GM23338 (cell line): ENCODE data around the gene TAF1B. TPM values are rescaled to one million over a fixed set of nuclear protein-coding genes. Genes with fewer than 3 reads are reported as not detected.

ENCODE experiments used
- ATAC-seq: fragments of 200-7000 bp; cut with Tn5 transposase; 3 replicates; pipeline ENCODE4 v1.9.1; 2020
- DNase-seq: peaks from one replicate; pipeline ENCODE4 v3.0.0-alpha.2; 2015; ENCODE audit warnings: low spot score
- H2AFZ ChIP-seq: fragments of 200-600 bp; sonication (generic); 2 replicates; pipeline ENCODE4 v1.8.0; 2016; ENCODE audit warnings: antibody characterized with exemption, mild to moderate bottlenecking, moderate library complexity
- H3F3A ChIP-seq: fragments of 200-600 bp; sonication (generic); replicated peaks from 2 replicates; pipeline ENCODE4 v1.8.0; 2017; ENCODE audit warnings: antibody characterized with exemption, mixed run types, low read depth
- H3K27ac ChIP-seq: fragments of 200-600 bp; sonication (generic); 2 replicates; pipeline ENCODE4 v1.6.1; 2016; ENCODE audit warnings: low read depth
- H3K27me3 ChIP-seq: fragments of 200-600 bp; sonication (generic); 2 replicates; pipeline ENCODE4 v1.8.0; 2016; ENCODE audit warnings: mild to moderate bottlenecking, mixed run types, moderate library complexity; ENCODE audit not compliant: insufficient read depth
- H3K36me3 ChIP-seq: fragments of 200-600 bp; sonication (generic); 2 replicates; pipeline ENCODE4 v1.8.0; 2016; ENCODE audit warnings: mild to moderate bottlenecking; ENCODE audit not compliant: insufficient read depth
- H3K4me1 ChIP-seq: fragments of 200-600 bp; sonication (generic); 2 replicates; pipeline ENCODE4 v1.8.0; 2016; ENCODE audit warnings: mild to moderate bottlenecking, moderate library complexity; ENCODE audit not compliant: insufficient read depth
- H3K4me2 ChIP-seq: fragments of 200-600 bp; sonication (generic); 2 replicates; pipeline ENCODE4 v1.7.1; 2017; ENCODE audit warnings: mixed run types
- H3K4me3 ChIP-seq: fragments of 200-600 bp; sonication (generic); 2 replicates; pipeline ENCODE4 v1.6.1; 2016; ENCODE audit warnings: mixed run types
- H3K79me2 ChIP-seq: fragments of 200-600 bp; sonication (generic); replicated peaks from 2 replicates; pipeline ENCODE4 v1.8.0; 2017; ENCODE audit warnings: mild to moderate bottlenecking; ENCODE audit not compliant: insufficient read depth
- H3K9me2 ChIP-seq: fragments of 200-600 bp; sonication (generic); 2 replicates; pipeline ENCODE4 v1.8.0; 2017; ENCODE audit not compliant: insufficient read depth
- H4K20me1 ChIP-seq: fragments of 200-600 bp; sonication (generic); replicated peaks from 2 replicates; pipeline ENCODE4 v1.8.0; 2017; ENCODE audit warnings: mild to moderate bottlenecking; ENCODE audit not compliant: insufficient read depth
- H3K27ac Mint-ChIP-seq: 2 replicates; pipeline ENCODE4 v1.8.0; 2020; ENCODE audit warnings: inconsistent platforms, mild to moderate bottlenecking, moderate library complexity, mixed read lengths
- H3K27me3 Mint-ChIP-seq: 3 replicates; pipeline ENCODE4 v1.8.0; 2022; ENCODE audit warnings: low read depth, mild to moderate bottlenecking, moderate library complexity, mixed read lengths, inconsistent platforms; ENCODE audit not compliant: insufficient read depth, poor library complexity
- H3K36me3 Mint-ChIP-seq: 3 replicates; pipeline ENCODE4 v1.8.0; 2021; ENCODE audit warnings: low read depth, mild to moderate bottlenecking, inconsistent platforms, moderate library complexity, mixed read lengths
- H3K4me1 Mint-ChIP-seq: 3 replicates; pipeline ENCODE4 v1.8.0; 2020; ENCODE audit warnings: mild to moderate bottlenecking, inconsistent platforms, mixed read lengths
- H3K4me3 Mint-ChIP-seq: 3 replicates; pipeline ENCODE4 v1.8.0; 2021; ENCODE audit warnings: moderate library complexity, mild to moderate bottlenecking, inconsistent platforms, mixed read lengths
- H3K9me3 Mint-ChIP-seq: 3 replicates; pipeline ENCODE4 v1.8.0; 2020; ENCODE audit warnings: moderate library complexity, mild to moderate bottlenecking, inconsistent platforms, mixed read lengths
- CREB1 ChIP-seq: fragments of 250-450 bp; sonication (Bioruptor Pico); IDR thresholded peaks from 2 replicates; pipeline ENCODE4 v1.5.0; 2020; ENCODE audit warnings: low read depth, mild to moderate bottlenecking, moderate library complexity
- EZH2 ChIP-seq: fragments of 200-600 bp; sonication (generic); IDR thresholded peaks from one replicate; pipeline ENCODE4 v1.8.0; 2017; ENCODE audit warnings: antibody characterized with exemption, mild to moderate bottlenecking, low read depth; ENCODE audit not compliant: unreplicated experiment
- EZH2phosphoT487 ChIP-seq: fragments of 200-600 bp; sonication (generic); IDR thresholded peaks from one replicate; pipeline ENCODE4 v1.8.1; 2018; ENCODE audit warnings: antibody characterized with exemption; ENCODE audit not compliant: unreplicated experiment
- JUNB ChIP-seq: IDR thresholded peaks from one replicate; pipeline ENCODE4 v1.6.1; 2016; ENCODE audit warnings: antibody characterized with exemption; ENCODE audit not compliant: unreplicated experiment
- NANOG ChIP-seq: IDR thresholded peaks from 2 replicates; pipeline ENCODE4 v1.6.1; 2016; ENCODE audit warnings: antibody characterized with exemption, borderline replicate concordance
- STAT1 ChIP-seq: IDR thresholded peaks from one replicate; pipeline ENCODE4 v1.6.1; 2016; ENCODE audit warnings: antibody characterized with exemption; ENCODE audit not compliant: unreplicated experiment
- ZNF114 ChIP-seq: fragments of 250-450 bp; sonication (Bioruptor Pico); IDR thresholded peaks from 2 replicates; pipeline ENCODE4 v1.5.0; 2020; ENCODE audit warnings: mild to moderate bottlenecking, moderate library complexity
- polyA plus RNA-seq: library from polyadenylated mRNA; unstranded; fragments of >200 nt; fragmentation: Nextera tagmentation; extraction: Ambion mirVana; gene quantifications from 2 replicates; pipeline ENCODE4 v1.2.1, GENCODE V29; 2016
- total RNA-seq: library from RNA; depleted of rRNA; stranded (reverse); fragments of >200 nt; shearing (Covaris generic); gene quantifications from 2 replicates; pipeline ENCODE4 v1.2.3, GENCODE V29; 2014
- TF ChIP-seq, protein P1 (sequence below): fragments of 250-450 bp; sonication (Bioruptor Pico); IDR thresholded peaks from 2 replicates; pipeline ENCODE4 v1.5.0; 2020; ENCODE audit warnings: mild to moderate bottlenecking, moderate library complexity
- TF ChIP-seq, protein P2 (sequence below), 2 experiments: fragments of 200-600 bp in 1 of 2; sonication (generic) in 1 of 2; conservative IDR thresholded peaks; 2 replicates each; pipeline versions ENCODE4 v1.5.1 to v1.6.1; 2016 to 2017; ENCODE audit warnings: antibody characterized with exemption in 2 of 2, low read depth in 2 of 2, mild to moderate bottlenecking in 2 of 2, moderate library complexity in 1 of 2
- TF ChIP-seq, protein P3 (sequence below): IDR thresholded peaks from one replicate; pipeline ENCODE4 v1.6.1; 2018; ENCODE audit warnings: antibody characterized with exemption; ENCODE audit not compliant: unreplicated experiment

The TAF1B gene
- total and polyA plus RNA-seq, 2 experiments from 2014 or later = 22.2 to 28.9 TPM

DNA sequence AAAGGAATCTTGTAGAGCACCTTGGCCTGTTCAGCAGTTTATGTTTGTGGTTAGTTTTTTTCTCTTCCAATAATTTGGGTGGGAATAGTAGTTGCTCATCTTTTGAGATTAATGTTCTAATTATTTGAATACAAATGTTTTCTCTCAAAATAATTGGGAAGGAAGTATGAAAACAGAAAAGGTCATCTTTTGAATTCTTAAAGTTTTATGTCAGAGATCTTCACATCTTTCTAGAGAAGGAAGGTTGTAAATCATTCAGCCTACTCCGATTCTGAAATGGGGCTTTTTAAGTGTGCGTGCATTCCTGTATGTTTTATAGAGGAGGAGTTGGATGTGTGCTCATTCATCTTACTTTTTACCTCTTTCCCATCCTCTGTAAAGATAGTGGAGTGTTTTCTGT, 137.2 kb downstream of the TAF1B start (continued):
- TF ChIP-seq, protein P1, sequence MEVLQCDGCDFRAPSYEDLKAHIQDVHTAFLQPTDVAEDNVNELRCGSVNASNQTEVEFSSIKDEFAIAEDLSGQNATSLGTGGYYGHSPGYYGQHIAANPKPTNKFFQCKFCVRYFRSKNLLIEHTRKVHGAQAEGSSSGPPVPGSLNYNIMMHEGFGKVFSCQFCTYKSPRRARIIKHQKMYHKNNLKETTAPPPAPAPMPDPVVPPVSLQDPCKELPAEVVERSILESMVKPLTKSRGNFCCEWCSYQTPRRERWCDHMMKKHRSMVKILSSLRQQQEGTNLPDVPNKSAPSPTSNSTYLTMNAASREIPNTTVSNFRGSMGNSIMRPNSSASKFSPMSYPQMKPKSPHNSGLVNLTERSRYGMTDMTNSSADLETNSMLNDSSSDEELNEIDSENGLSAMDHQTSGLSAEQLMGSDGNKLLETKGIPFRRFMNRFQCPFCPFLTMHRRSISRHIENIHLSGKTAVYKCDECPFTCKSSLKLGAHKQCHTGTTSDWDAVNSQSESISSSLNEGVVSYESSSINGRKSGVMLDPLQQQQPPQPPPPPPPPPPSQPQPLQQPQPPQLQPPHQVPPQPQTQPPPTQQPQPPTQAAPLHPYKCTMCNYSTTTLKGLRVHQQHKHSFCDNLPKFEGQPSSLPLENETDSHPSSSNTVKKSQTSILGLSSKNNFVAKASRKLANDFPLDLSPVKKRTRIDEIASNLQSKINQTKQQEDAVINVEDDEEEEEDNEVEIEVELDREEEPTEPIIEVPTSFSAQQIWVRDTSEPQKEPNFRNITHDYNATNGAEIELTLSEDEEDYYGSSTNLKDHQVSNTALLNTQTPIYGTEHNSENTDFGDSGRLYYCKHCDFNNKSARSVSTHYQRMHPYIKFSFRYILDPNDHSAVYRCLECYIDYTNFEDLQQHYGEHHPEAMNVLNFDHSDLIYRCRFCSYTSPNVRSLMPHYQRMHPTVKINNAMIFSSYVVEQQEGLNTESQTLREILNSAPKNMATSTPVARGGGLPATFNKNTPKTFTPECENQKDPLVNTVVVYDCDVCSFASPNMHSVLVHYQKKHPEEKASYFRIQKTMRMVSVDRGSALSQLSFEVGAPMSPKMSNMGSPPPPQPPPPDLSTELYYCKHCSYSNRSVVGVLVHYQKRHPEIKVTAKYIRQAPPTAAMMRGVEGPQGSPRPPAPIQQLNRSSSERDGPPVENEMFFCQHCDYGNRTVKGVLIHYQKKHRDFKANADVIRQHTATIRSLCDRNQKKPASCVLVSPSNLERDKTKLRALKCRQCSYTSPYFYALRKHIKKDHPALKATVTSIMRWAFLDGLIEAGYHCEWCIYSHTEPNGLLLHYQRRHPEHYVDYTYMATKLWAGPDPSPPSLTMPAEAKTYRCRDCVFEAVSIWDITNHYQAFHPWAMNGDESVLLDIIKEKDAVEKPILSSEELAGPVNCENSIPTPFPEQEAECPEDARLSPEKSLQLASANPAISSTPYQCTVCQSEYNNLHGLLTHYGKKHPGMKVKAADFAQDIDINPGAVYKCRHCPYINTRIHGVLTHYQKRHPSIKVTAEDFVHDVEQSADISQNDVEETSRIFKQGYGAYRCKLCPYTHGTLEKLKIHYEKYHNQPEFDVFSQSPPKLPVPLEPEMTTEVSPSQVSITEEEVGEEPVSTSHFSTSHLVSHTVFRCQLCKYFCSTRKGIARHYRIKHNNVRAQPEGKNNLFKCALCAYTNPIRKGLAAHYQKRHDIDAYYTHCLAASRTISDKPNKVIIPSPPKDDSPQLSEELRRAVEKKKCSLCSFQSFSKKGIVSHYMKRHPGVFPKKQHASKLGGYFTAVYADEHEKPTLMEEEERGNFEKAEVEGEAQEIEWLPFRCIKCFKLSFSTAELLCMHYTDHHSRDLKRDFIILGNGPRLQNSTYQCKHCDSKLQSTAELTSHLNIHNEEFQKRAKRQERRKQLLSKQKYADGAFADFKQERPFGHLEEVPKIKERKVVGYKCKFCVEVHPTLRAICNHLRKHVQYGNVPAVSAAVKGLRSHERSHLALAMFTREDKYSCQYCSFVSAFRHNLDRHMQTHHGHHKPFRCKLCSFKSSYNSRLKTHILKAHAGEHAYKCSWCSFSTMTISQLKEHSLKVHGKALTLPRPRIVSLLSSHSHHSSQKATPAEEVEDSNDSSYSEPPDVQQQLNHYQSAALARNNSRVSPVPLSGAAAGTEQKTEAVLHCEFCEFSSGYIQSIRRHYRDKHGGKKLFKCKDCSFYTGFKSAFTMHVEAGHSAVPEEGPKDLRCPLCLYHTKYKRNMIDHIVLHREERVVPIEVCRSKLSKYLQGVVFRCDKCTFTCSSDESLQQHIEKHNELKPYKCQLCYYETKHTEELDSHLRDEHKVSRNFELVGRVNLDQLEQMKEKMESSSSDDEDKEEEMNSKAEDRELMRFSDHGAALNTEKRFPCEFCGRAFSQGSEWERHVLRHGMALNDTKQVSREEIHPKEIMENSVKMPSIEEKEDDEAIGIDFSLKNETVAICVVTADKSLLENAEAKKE (CRISPR knock-in tag) = no peak
- no peak for TF ChIP-seq EZH2phosphoT487

DNA sequence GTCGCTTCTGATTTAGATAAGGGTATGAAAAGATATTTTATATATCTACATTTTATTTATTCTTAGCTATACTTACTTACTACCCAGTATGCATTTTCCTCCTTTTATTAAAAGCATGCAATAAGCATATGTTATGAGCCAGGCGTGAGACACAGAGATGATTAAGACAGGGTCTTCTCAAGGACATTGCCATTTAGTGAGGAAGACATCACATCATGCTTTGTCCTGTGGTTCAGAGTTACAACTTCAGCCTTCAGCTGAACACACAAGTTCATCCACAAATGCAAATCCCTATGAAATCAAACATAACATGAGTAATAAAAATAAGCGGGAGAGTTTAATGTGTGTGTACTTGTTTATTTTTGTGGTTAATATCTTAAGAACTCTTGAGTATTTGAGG, 138.4 kb downstream of the TAF1B start:
- Histone ChIP-seq H3K79me2 (no peaks in the 10 kb centered on the region), H3K27ac (no peak overlapping the region), H3K4me2 (no peak overlapping the region), H2AFZ (no peak overlapping the region), H3K27me3 (no peaks in the 10 kb centered on the region), H3F3A (no peaks in the 10 kb centered on the region), H3K36me3 (no peaks in the 10 kb centered on the region), H3K9me2 (0 out of 2 replicates have a peak, but pooled peaks cover 3% of the 10 kb centered on the region), H3K4me3 (no peak overlapping the region), H4K20me1 (0 out of 2 replicates have a peak, but pooled peaks cover 2% of the 10 kb centered on the region), H3K4me1 (no peaks in the 10 kb centered on the region)
- Mint-ChIP-seq H3K4me1 (no peaks in the 10 kb centered on the region), H3K4me3 (no peak overlapping the region), H3K27ac (no peak overlapping the region), H3K9me3 (no peaks in the 10 kb centered on the region), H3K36me3 (no peaks in the 10 kb centered on the region), H3K27me3 (peaks cover 2% of the 10 kb centered on the region)
- ATAC-seq (no peak), DNase-seq (no peak)
- TF ChIP-seq NANOG = no peak
- no peak for TF ChIP-seq EZH2
- TF ChIP-seq, protein P2, sequence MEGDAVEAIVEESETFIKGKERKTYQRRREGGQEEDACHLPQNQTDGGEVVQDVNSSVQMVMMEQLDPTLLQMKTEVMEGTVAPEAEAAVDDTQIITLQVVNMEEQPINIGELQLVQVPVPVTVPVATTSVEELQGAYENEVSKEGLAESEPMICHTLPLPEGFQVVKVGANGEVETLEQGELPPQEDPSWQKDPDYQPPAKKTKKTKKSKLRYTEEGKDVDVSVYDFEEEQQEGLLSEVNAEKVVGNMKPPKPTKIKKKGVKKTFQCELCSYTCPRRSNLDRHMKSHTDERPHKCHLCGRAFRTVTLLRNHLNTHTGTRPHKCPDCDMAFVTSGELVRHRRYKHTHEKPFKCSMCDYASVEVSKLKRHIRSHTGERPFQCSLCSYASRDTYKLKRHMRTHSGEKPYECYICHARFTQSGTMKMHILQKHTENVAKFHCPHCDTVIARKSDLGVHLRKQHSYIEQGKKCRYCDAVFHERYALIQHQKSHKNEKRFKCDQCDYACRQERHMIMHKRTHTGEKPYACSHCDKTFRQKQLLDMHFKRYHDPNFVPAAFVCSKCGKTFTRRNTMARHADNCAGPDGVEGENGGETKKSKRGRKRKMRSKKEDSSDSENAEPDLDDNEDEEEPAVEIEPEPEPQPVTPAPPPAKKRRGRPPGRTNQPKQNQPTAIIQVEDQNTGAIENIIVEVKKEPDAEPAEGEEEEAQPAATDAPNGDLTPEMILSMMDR (conservative IDR thresholded peaks at IDR 0.05; ENCODE audit: low read depth in 2 of 2) = no peak
- no peak for TF ChIP-seq ZNF114
- TF ChIP-seq STAT1 = no peak
- TF ChIP-seq JUNB = no peak
- TF ChIP-seq CREB1 (CRISPR knock-in tag) = no peak
- TF ChIP-seq, protein P3, sequence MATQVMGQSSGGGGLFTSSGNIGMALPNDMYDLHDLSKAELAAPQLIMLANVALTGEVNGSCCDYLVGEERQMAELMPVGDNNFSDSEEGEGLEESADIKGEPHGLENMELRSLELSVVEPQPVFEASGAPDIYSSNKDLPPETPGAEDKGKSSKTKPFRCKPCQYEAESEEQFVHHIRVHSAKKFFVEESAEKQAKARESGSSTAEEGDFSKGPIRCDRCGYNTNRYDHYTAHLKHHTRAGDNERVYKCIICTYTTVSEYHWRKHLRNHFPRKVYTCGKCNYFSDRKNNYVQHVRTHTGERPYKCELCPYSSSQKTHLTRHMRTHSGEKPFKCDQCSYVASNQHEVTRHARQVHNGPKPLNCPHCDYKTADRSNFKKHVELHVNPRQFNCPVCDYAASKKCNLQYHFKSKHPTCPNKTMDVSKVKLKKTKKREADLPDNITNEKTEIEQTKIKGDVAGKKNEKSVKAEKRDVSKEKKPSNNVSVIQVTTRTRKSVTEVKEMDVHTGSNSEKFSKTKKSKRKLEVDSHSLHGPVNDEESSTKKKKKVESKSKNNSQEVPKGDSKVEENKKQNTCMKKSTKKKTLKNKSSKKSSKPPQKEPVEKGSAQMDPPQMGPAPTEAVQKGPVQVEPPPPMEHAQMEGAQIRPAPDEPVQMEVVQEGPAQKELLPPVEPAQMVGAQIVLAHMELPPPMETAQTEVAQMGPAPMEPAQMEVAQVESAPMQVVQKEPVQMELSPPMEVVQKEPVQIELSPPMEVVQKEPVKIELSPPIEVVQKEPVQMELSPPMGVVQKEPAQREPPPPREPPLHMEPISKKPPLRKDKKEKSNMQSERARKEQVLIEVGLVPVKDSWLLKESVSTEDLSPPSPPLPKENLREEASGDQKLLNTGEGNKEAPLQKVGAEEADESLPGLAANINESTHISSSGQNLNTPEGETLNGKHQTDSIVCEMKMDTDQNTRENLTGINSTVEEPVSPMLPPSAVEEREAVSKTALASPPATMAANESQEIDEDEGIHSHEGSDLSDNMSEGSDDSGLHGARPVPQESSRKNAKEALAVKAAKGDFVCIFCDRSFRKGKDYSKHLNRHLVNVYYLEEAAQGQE = no peak
